ENCODE data around the gene ZCCHC24.

ZCCHC24 gene

GRCh38 chr10:79357180-79357579, 88.2 kb downstream of the ZCCHC24 start:
- no peak for TF ChIP-seq CTCF (conservative IDR thresholded peaks at IDR 0.05; ENCODE audit: control insufficient read depth, insufficient read depth, low read depth, low read length)
- no peak for DNase-seq (ENCODE audit: low read depth)
- no peak overlapping the region for H3K4me3 ChIP-seq (ENCODE audit: control insufficient read depth, low read depth, low read length)

DNA sequence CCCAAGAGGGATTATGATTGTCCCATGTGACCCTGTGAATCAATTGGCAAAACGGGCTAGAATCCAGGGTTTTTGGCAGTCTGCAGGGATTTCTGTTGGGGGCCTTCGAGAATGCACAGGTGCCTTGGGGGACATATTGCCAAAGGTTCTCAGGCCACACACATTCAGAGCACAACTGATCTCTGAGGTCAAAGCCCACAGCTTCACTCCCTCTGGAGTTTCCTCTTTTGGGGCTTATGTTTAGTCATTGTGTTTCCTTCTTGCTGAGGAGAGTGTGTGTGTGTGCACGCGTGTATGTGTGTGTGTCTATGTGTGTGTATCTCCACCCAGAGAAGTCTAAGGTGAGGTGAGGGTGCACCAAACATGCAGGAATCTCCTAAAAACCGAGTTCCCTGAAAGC, 89.3 kb downstream of the ZCCHC24 start:
- no peak for DNase-seq (ENCODE audit: low read depth)
- H3K4me3 ChIP-seq (ENCODE audit: control insufficient read depth, low read depth, low read length), result no peak overlapping the region
- TF ChIP-seq CTCF (conservative IDR thresholded peaks at IDR 0.05; ENCODE audit: control insufficient read depth, insufficient read depth, low read depth, low read length), result no peak

- TF ChIP-seq CTCF (conservative IDR thresholded peaks at IDR 0.05; ENCODE audit: control insufficient read depth, insufficient read depth, low read depth, low read length), result no peak
- DNase-seq (ENCODE audit: low read depth), result no peak
- no peak overlapping the region for H3K4me3 ChIP-seq (ENCODE audit: control insufficient read depth, low read depth, low read length)
Observed at GRCh38 chr10:79355420-79356017, 89.9 kb downstream of the ZCCHC24 start.

- H3K4me3 ChIP-seq (ENCODE audit: control insufficient read depth, low read depth, low read length), result no peak overlapping the region
- DNase-seq (ENCODE audit: low read depth), result no peak
- no peak for TF ChIP-seq CTCF (conservative IDR thresholded peaks at IDR 0.05; ENCODE audit: control insufficient read depth, insufficient read depth, low read depth, low read length)
Observed at GRCh38 chr10:79354615-79355014, 90.8 kb downstream of the ZCCHC24 start.

DNA sequence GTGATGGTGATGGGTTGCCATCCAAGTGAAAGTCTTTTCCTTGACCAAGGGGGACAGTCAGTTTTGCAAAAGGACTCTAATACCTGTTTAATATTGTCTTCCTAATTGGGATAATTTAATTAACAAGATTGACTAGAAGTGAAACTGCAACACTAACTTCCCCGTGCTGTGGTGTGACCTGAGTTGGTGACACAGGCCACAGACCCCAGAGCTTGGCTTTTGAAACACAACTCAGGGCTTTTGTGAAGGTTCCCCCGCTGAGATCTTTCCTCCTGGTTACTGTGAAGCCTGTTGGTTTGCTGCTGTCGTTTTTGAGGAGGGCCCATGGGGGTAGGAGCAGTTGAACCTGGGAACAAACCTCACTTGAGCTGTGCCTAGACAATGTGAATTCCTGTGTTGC, 91.3 kb downstream of the ZCCHC24 start:
- H3K4me3 ChIP-seq (ENCODE audit: control insufficient read depth, low read depth, low read length), result no peak overlapping the region

DNA sequence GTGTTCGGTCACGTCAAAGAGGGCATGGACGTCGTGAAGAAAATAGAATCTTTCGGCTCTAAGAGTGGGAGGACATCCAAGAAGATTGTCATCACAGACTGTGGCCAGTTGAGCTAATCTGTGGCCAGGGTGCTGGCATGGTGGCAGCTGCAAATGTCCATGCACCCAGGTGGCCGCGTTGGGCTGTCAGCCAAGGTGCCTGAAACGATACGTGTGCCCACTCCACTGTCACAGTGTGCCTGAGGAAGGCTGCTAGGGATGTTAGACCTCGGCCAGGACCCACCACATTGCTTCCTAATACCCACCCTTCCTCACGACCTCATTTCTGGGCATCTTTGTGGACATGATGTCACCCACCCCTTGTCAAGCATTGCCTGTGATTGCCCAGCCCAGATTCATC, 91.7 kb downstream of the ZCCHC24 start:
- TF ChIP-seq CTCF (conservative IDR thresholded peaks at IDR 0.05; ENCODE audit: control insufficient read depth, insufficient read depth, low read depth, low read length), result no peak
- no peak for DNase-seq (ENCODE audit: low read depth)
- no peak overlapping the region for H3K4me3 ChIP-seq (ENCODE audit: control insufficient read depth, low read depth, low read length)

More for the DNA sequence above, 91.3 kb downstream of the ZCCHC24 start:
- TF ChIP-seq CTCF (conservative IDR thresholded peaks at IDR 0.05; ENCODE audit: control insufficient read depth, insufficient read depth, low read depth, low read length), result no peak
- DNase-seq (ENCODE audit: low read depth), result no peak

- no peak for DNase-seq (ENCODE audit: low read depth)
- H3K4me3 ChIP-seq (ENCODE audit: control insufficient read depth, low read depth, low read length), result no peak overlapping the region
- no peak for TF ChIP-seq CTCF (conservative IDR thresholded peaks at IDR 0.05; ENCODE audit: control insufficient read depth, insufficient read depth, low read depth, low read length)
Observed at GRCh38 chr10:79353000-79353406, 92.4 kb downstream of the ZCCHC24 start.
